Thymus (tissue), 11 donors: Measurements from ENCODE around the gene ASIC5. TPM values are rescaled to one million over a fixed set of nuclear protein-coding genes. Genes with fewer than 3 reads are reported as not detected.
"Not testable (repeated sequence)": the region's sequence is repeated elsewhere in the genome, so short reads cannot be mapped to it uniquely, and the experiment has no call there.

Experiments used
- DNase-seq, 9 donors: peaks; one replicate each; pipeline ENCODE4 v3.0.0-alpha.2; 2013; ENCODE audit warnings: low spot score in 9 of 9, low read depth in 6 of 9, missing footprints in 1 of 9
- H3K27ac ChIP-seq, 2 donors: one replicate each; pipeline ENCODE4 v1.5.1; 2013; ENCODE audit warnings: control low read depth in 1 of 2, low read depth in 1 of 2, low read length in 1 of 2, mild to moderate bottlenecking in 1 of 2, moderate library complexity in 1 of 2
- H3K27me3 ChIP-seq, 2 donors: one replicate each; pipeline ENCODE4 v1.5.1; 2013; ENCODE audit warnings: low read length in 1 of 2; ENCODE audit not compliant: control insufficient read depth in 2 of 2, insufficient read depth in 1 of 2
- H3K36me3 ChIP-seq, 2 donors: one replicate each; pipeline ENCODE4 v1.5.1; 2013; ENCODE audit warnings: low read length in 1 of 2, mild to moderate bottlenecking in 1 of 2, moderate library complexity in 1 of 2; ENCODE audit not compliant: control insufficient read depth in 2 of 2, insufficient read depth in 2 of 2
- H3K4me1 ChIP-seq, 2 donors: one replicate each; pipeline ENCODE4 v1.5.1; 2013; ENCODE audit warnings: low read length in 2 of 2; ENCODE audit not compliant: control insufficient read depth in 2 of 2, insufficient read depth in 2 of 2
- H3K4me3 ChIP-seq, 2 donors: one replicate each; pipeline ENCODE4 v1.5.1; 2013; ENCODE audit warnings: low read length in 2 of 2, control low read depth in 1 of 2, mild to moderate bottlenecking in 1 of 2
- H3K9me3 ChIP-seq, 2 donors: one replicate each; pipeline ENCODE4 v1.5.1; 2013; ENCODE audit warnings: low read length in 1 of 2, mild to moderate bottlenecking in 1 of 2; ENCODE audit not compliant: control insufficient read depth in 2 of 2, insufficient read depth in 1 of 2
- WGBS: extraction: QIAGEN DNeasy Blood & Tissue Kit; methylation state at CpG from one replicate; pipeline ENCODE4 v1.1.7; 2013; 5-methylcytosine and 5-hydroxymethylcytosine counted together
- polyA plus RNA-seq: library from polyadenylated mRNA; stranded (reverse); fragments of 200-250 nt; gene quantifications from one replicate; pipeline ENCODE4 v1.2.3, GENCODE V29; 2013
- total RNA-seq: library from RNA; stranded (reverse); fragments of 120-200 nt; gene quantifications from one replicate; pipeline ENCODE4 v1.2.4, GENCODE V29; 2013
- donor health status: healthy.

ASIC5 gene
- total and polyA plus RNA-seq, 2 donors, result not detected

DNA sequence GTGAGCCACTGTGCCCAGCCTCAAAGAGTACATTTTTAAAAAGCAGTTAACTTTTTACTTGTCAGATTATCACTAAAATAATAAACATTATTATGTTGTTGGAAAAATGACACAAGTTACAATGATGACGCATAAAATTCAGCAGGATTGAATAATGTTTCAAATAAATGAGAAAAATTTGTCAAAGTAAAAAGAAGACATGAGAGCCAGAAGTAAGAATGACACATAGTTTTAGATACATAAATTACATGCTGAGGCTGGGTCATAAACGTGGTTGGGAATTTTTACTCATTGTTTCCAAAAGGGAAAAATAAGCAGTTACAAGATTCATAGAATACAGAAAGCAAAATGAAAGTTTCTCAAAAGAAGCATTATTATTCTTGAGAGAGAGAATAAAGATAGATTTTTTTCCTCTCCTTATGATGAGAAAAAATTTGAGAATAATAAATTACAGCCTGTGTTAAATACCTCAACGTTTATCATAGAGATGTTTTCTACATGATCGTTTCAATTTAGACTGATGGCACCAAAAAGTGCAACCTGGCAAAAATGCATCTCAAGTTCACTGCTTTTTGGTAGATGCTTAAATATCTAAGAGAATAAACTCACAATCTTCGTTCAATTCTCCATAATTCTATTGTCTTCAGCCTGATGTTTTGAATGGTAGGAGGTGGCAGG lies 66.8 kb downstream of the ASIC5 start:
- WGBS, result 95% methylated on average over 5 of the region's 5 CpGs
- peaks cover 0 to 3% of the 10 kb centered on the region in 2 donors for H3K36me3 ChIP-seq
- H3K4me1 ChIP-seq, result no peaks in the 10 kb centered on the region
- DNase-seq, result no peak
- H3K9me3 ChIP-seq, result no peaks in the 10 kb centered on the region
- H3K4me3 ChIP-seq, result no peak overlapping the region
- H3K27ac ChIP-seq, result no peak overlapping the region
- no peaks in the 10 kb centered on the region for H3K27me3 ChIP-seq

DNA sequence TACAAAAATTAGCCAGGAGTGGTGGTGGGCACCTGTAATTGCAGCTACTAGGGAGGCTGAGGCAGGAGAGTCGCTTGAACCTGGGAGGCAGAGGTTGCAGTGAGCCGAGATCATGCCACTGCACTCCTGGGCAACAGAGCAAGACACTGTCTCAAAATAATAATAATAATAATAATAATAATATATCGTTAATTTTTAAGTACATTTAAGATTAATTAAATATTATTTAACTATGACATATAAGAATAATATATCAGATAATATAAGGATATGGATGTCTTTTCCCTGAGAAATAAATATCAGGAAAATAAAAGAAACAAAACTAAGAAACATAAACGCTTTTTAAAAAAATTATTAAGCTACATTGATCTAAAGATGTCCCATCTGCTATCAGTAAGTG lies 68.5 kb downstream of the ASIC5 start:
- H3K27me3 ChIP-seq, H3K27ac ChIP-seq, DNase-seq, H3K4me3 ChIP-seq, H3K36me3 ChIP-seq, H3K9me3 ChIP-seq, H3K4me1 ChIP-seq: not testable (repeated sequence)
- 98% methylated on average over 4 of the region's 4 CpGs for WGBS

DNA sequence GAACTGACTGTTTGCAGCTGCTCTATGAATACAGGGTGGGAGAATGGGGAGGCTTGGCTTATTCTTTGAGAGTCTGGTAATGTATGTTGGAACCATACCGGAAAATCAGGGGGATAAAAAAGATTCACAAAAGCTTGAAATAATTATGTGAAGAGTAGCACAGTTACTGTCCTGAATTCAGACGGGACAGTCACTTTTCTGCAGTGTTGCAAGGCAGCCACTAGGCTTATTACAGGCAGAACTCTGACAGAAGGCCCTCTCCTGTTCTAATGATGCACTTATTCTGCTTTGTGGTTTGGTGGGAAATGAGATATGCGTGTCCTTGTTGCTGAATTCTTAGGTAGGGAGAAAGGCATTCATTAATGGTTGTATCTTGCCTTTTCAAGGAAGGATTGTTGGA lies 70.1 kb downstream of the ASIC5 start:
- H3K9me3 ChIP-seq, result no peaks in the 10 kb centered on the region
- no peak for DNase-seq
- no peak overlapping the region for H3K4me3 ChIP-seq
- H3K4me1 ChIP-seq, result no peaks in the 10 kb centered on the region
- WGBS, result 87% methylated on average over 3 of the region's 3 CpGs
- H3K27ac ChIP-seq, result no peak overlapping the region
- no peaks in the 10 kb centered on the region for H3K27me3 ChIP-seq
- peaks cover 3% of the 10 kb centered on the region in 2 donors for H3K36me3 ChIP-seq

DNA sequence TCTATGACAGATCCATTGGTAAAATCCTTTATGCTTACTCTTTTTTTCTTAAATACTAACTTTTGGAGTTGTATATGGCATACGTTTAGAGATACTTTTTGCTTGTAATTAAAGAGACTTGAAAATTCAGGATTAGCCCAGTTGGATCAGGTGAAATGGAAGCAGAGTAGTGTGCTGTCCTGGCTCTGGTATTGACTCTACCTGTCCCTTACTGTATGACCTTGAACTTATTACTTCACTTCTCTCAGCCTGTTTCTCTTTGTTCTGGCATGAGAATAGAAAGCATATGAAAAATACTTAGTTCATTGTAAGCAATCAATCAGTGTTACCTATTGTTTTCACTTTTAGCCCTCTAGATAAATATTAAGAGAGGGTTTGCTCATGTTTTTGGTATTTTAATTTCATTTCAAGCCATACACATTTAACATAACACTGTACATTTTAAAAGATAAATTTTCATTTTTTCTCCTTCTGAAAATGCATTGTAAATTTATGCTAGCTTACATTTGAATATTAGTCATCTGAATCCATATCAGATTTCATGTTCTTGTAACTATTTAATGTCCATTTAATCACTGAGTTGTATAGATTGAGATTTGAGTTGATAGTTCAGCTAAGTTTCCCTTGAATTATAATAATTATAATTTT lies 71.4 kb downstream of the ASIC5 start:
- Histone ChIP-seq H3K36me3 (peaks cover under 1 to 3% of the 10 kb centered on the region in 2 donors), H3K4me1 (no peaks in the 10 kb centered on the region), H3K9me3 (no peaks in the 10 kb centered on the region), H3K4me3 (no peak overlapping the region), H3K27me3 (no peaks in the 10 kb centered on the region), H3K27ac (no peak overlapping the region)
- DNase-seq, result no peak
- 93% methylated on average over 1 of the region's 1 CpG for WGBS

DNA sequence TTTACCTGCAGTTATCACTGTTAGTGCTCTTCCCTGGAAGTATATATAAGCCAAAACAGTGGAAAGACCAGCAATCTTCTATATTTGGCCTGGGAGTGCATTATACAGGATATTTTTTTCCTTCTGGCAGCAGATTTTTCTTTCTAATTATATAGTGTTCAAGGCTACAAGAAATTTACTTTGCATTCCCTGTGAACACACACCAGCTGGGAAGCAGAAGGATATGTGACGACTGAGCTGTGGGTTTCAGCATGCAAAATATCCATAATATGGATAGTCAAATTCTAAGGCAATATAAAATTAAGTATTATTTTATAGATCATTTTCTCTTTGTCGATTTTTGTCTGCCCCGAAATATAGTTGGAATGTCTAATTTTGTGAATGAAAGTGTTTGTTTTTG lies 76.1 kb downstream of the ASIC5 start:
- WGBS, result 82% methylated on average over 3 of the region's 3 CpGs
- Histone ChIP-seq H3K27me3 (no peaks in the 10 kb centered on the region), H3K9me3 (no peaks in the 10 kb centered on the region), H3K4me3 (no peak overlapping the region), H3K36me3 (peaks cover 0 to 3% of the 10 kb centered on the region in 2 donors), H3K4me1 (no peaks in the 10 kb centered on the region), H3K27ac (no peak overlapping the region)
- no peak for DNase-seq

GRCh38 chr4:155789391-155789790 lies 76.7 kb downstream of the ASIC5 start:
- Histone ChIP-seq H3K27me3 (no peaks in the 10 kb centered on the region), H3K4me1 (no peaks in the 10 kb centered on the region), H3K36me3 (peaks cover 0 to 3% of the 10 kb centered on the region in 2 donors), H3K4me3 (no peak overlapping the region), H3K27ac (no peak overlapping the region), H3K9me3 (no peaks in the 10 kb centered on the region)
- WGBS, result 89% methylated on average over 6 of the region's 6 CpGs
- no peak for DNase-seq

- Histone ChIP-seq H3K4me1 (no peaks in the 10 kb centered on the region), H3K27ac (no peak overlapping the region), H3K36me3 (no peaks in the 10 kb centered on the region), H3K4me3 (no peak overlapping the region), H3K27me3 (no peaks in the 10 kb centered on the region), H3K9me3 (no peaks in the 10 kb centered on the region)
- WGBS, result 22% methylated on average over 5 of the region's 5 CpGs
- DNase-seq, result peak in 8 of 9 donors; percentile 29 to 78 (median 50)
Measured at GRCh38 chr4:155787113-155787710, 78.9 kb downstream of the ASIC5 start.

- H3K27me3 ChIP-seq, result no peaks in the 10 kb centered on the region
- H3K27ac ChIP-seq, result no peak overlapping the region
- H3K9me3 ChIP-seq, result no peaks in the 10 kb centered on the region
- no peaks in the 10 kb centered on the region for H3K36me3 ChIP-seq
- no peaks in the 10 kb centered on the region for H3K4me1 ChIP-seq
- no peak for DNase-seq
- WGBS, result 91% methylated on average over 1 of the region's 1 CpG
- H3K4me3 ChIP-seq, result no peak overlapping the region
Measured at GRCh38 chr4:155785828-155786227, 80.2 kb downstream of the ASIC5 start.

- Histone ChIP-seq H3K4me3 (no peak overlapping the region), H3K36me3 (no peaks in the 10 kb centered on the region), H3K9me3 (no peaks in the 10 kb centered on the region), H3K4me1 (no peaks in the 10 kb centered on the region), H3K27ac (no peak overlapping the region), H3K27me3 (no peaks in the 10 kb centered on the region)
- 90% methylated on average over 1 of the region's 1 CpG for WGBS
- no peak for DNase-seq
Measured at GRCh38 chr4:155784637-155785036, 81.4 kb downstream of the ASIC5 start.
